Activated T-cell treated with anti-CD3 and anti-CD28 coated beads, Interleukin-2, amount 50 U/mL, for 4 hours (primary cell): ENCODE data around the gene SCMH1. TPM values are rescaled to one million over a fixed set of nuclear protein-coding genes. Genes with fewer than 3 reads are reported as not detected.

Source experiments
- ATAC-seq, 2 donors: fragments of 200-7000 bp; cut with Tn5 transposase; one replicate each; pipeline ENCODE4 v1.10.0; 2021
- DNase-seq: peaks from one replicate; pipeline ENCODE4 v3.0.0-alpha.2; 2020
- H3K27me3 Mint-ChIP-seq: one replicate; pipeline ENCODE4 v1.8.0; 2021; ENCODE audit warnings: low read depth, mixed read lengths
- H3K36me3 Mint-ChIP-seq: one replicate; pipeline ENCODE4 v1.8.0; 2022; ENCODE audit warnings: mixed read lengths; ENCODE audit not compliant: insufficient read depth
- H3K4me1 Mint-ChIP-seq: one replicate; pipeline ENCODE4 v1.8.0; 2021; ENCODE audit warnings: low read depth, mixed read lengths
- H3K4me3 Mint-ChIP-seq: one replicate; pipeline ENCODE4 v1.8.0; 2021; ENCODE audit warnings: mild to moderate bottlenecking, moderate library complexity, mixed read lengths
- H3K9me3 Mint-ChIP-seq: one replicate; pipeline ENCODE4 v1.8.0; 2021; ENCODE audit warnings: mixed read lengths
- total RNA-seq, 3 donors: library from RNA; stranded (reverse); gene quantifications; one replicate each; pipeline ENCODE4 v1.2.1, GENCODE V29; 2021

SCMH1 gene
- total RNA-seq, 3 donors from 2014 or later: 17.1 to 19.8 (median 17.9) TPM

DNA sequence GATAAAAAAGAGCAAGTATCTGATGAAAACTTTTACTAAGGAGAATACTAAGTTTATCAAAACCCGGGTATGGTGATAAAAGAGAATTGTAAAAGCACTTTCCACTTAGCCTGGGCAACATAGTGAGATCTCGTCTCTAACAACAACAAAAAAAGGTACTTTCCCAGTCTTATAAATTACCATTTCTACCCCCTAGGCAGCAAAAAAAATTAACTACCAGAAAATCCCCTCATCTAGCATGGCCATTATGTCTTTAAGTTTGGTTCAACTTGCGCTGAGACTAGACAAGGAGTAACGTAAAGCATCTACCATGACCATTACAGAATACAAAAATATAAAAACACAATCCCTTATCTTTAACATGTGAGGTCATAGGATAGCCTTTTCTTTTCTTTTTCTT, 141.9 kb downstream of the SCMH1 start:
- H3K27me3 Mint-ChIP-seq: no peaks in the 10 kb centered on the region
- no peaks in the 10 kb centered on the region for H3K9me3 Mint-ChIP-seq
- peaks cover 2% of the 10 kb centered on the region for H3K36me3 Mint-ChIP-seq
- H3K4me3 Mint-ChIP-seq: no peak overlapping the region
- H3K4me1 Mint-ChIP-seq: no peaks in the 10 kb centered on the region
- no peak for ATAC-seq
- DNase-seq: no peak

GRCh38 chr1:41098730-41099460, 143.2 kb downstream of the SCMH1 start:
- Mint-ChIP-seq H3K9me3 (no peaks in the 10 kb centered on the region), H3K36me3 (peaks cover 2% of the 10 kb centered on the region)

DNA sequence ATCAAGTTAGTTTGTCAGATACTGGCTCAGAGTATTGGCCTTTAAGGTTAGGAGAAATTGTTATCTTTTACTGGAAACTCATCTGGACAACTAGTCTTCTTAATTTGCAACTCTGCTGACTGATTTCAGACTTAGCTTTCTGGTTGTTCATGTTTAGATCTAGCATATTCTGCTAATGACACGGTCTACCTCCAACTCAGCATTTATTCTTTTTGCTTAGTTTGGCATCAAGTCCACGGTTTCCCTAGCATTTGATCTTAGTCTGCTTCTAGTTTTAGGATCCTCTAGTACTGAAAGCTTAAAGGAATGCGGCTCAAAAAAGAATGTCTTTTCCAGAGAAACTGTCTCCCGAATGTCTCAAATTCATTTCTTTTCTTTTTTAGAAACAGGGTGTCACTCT, 145.0 kb downstream of the SCMH1 start:
- H3K27me3 Mint-ChIP-seq: no peaks in the 10 kb centered on the region
- H3K9me3 Mint-ChIP-seq: no peaks in the 10 kb centered on the region
- no peak overlapping the region for H3K4me3 Mint-ChIP-seq
- H3K36me3 Mint-ChIP-seq: peaks cover 4% of the 10 kb centered on the region
- H3K4me1 Mint-ChIP-seq: no peaks in the 10 kb centered on the region
- DNase-seq: no peak
- ATAC-seq: no peak

More at GRCh38 chr1:41098730-41099460, 143.2 kb downstream of the SCMH1 start:
- no peak overlapping the region for H3K4me3 Mint-ChIP-seq
- no peak for DNase-seq
- H3K27me3 Mint-ChIP-seq: no peaks in the 10 kb centered on the region
- no peaks in the 10 kb centered on the region for H3K4me1 Mint-ChIP-seq
- no peak for ATAC-seq

DNA sequence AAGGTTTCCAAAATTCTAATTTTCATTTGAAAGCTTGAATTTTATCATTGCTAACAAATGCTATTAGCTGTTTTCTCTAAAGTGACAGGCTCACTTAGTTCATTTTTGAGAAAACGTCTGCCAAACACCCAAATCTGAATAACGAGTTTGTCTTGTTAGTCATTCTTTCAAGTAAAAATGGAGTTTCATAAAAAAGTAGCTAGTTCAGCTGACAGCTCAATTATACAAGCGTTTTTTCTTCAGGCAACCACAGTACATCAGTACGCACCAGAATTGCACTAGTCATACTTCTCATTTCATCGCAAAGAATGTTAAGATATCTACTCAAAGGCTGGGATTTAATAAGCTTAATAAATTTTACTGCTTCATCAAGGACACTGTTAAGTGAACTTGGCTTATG, 148.3 kb downstream of the SCMH1 start:
- no peak for DNase-seq
- no peaks in the 10 kb centered on the region for H3K9me3 Mint-ChIP-seq

GRCh38 chr1:41086921-41087320, 155.2 kb downstream of the SCMH1 start:
- Mint-ChIP-seq H3K4me1 (no peaks in the 10 kb centered on the region), H3K9me3 (no peaks in the 10 kb centered on the region), H3K27me3 (no peaks in the 10 kb centered on the region), H3K4me3 (no peak overlapping the region), H3K36me3 (peaks cover 7% of the 10 kb centered on the region)
- DNase-seq (no peak), ATAC-seq (no peak)

More for the DNA sequence above, 148.3 kb downstream of the SCMH1 start:
- Mint-ChIP-seq H3K4me3 (no peak overlapping the region), H3K27me3 (no peaks in the 10 kb centered on the region), H3K4me1 (no peaks in the 10 kb centered on the region), H3K36me3 (peaks cover 8% of the 10 kb centered on the region)
- ATAC-seq: no peak

DNA sequence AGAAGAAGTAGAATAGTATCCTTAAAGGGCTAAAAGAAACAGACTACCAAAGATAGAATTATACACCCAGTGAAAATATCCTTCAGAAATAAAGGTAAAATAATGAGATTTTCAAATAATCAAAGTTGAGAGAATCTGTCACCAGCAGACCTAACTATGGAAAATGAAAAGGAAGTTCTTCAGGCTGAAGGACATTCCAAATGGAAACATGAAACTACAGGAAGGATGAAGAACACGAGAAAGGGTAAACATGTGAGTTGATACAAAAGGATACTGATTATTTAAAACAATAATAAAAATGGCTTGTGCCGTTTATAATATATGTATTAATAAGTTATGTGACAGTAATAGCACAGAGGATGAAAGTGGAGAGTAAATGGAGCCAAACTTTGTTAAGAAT, 163.5 kb downstream of the SCMH1 start:
- Mint-ChIP-seq H3K27me3 (no peaks in the 10 kb centered on the region), H3K4me3 (no peak overlapping the region), H3K36me3 (peaks cover 7% of the 10 kb centered on the region), H3K4me1 (no peaks in the 10 kb centered on the region), H3K9me3 (peaks cover 3% of the 10 kb centered on the region)
- no peak for DNase-seq
- no peak for ATAC-seq

DNA sequence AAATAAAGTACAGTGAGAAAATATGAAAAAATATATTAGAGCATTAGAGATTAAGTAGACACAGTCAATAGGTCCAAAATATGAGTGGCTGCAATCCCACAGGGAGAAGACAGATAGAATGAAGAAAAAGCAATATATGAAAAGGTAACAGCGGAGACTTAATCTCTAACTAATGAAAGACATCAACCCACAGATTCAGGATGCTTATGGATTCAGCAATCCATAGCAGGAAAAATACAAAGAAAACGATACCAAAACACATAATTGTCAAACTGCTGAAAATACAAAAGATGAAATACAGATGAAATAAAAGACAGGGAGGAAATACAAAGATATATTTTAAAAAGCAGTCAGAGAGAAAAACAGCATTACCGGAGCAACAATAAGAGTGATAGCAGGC, 163.9 kb downstream of the SCMH1 start:
- Mint-ChIP-seq H3K4me1 (no peaks in the 10 kb centered on the region), H3K4me3 (no peak overlapping the region), H3K27me3 (no peaks in the 10 kb centered on the region), H3K36me3 (peaks cover 11% of the 10 kb centered on the region), H3K9me3 (peaks cover 3% of the 10 kb centered on the region)
- ATAC-seq (no peak), DNase-seq (no peak)

DNA sequence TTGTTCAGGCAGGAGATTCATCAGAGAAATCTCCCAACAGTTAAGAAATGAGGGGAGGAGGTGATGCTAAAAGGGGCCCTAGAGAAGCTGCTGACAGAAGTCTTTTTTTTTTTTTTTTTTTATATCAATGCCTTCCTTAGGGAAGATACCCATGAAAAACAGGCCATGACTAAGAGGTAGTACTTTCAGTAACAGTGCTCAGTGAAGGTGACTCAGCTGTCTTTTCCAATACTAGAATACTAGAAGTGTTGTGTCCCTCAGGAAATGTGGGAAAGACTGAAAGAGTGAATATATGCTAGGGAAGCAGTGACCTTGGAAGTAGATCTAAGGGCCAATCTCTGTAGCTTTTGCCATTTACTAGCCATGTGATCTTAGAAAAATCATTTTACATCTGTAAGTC, 168.1 kb downstream of the SCMH1 start:
- DNase-seq: no peak
- peaks cover 18% of the 10 kb centered on the region for H3K36me3 Mint-ChIP-seq
- peaks cover 3% of the 10 kb centered on the region for H3K9me3 Mint-ChIP-seq
- no peak overlapping the region for H3K4me3 Mint-ChIP-seq
- no peaks in the 10 kb centered on the region for H3K4me1 Mint-ChIP-seq
- H3K27me3 Mint-ChIP-seq: no peaks in the 10 kb centered on the region
- no peak for ATAC-seq

DNA sequence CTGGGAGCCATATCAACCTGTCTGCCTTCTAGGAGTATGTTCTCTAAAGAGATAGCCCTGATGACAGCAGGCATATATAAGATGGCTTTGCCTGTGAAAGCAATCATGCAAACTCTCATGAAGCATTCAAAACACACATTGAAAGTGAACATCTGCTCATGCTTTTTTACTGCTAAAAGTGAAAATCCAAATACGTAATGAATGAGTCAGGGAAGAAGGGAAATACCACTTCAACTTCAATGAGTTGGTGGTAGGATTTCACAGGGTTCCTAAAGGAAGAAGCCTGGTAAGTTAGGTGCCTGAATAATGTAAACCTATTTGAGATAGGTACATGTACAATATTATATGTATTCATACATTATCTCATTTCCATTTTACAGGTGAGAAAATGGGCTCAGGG, 170.1 kb downstream of the SCMH1 start:
- DNase-seq (no peak), ATAC-seq (no peak)
- Mint-ChIP-seq H3K4me1 (no peaks in the 10 kb centered on the region), H3K9me3 (no peaks in the 10 kb centered on the region), H3K36me3 (peaks cover 19% of the 10 kb centered on the region), H3K27me3 (no peaks in the 10 kb centered on the region), H3K4me3 (no peak overlapping the region)

DNA sequence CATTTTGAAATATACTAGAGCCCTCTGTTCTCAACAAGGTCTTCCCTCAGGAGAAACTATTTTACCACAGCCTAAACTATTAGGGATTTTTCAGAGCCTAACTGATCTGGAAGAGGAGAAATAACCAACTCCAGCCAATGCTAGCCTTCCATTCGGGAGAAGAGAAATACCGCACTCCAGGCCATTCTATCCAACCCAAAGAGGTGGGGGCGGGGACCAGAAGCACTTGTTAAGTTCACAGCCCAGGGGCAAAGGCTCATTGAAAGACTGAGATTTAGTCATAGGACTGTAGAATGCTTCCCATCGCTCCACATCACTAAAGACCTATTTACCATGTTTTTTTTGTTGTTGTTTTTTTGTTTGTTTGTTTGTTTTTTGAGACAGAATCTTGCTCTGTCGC, 185.2 kb downstream of the SCMH1 start:
- no peaks in the 10 kb centered on the region for H3K9me3 Mint-ChIP-seq
- H3K36me3 Mint-ChIP-seq: peaks cover 50% of the 10 kb centered on the region
- no peaks in the 10 kb centered on the region for H3K27me3 Mint-ChIP-seq
- no peaks in the 10 kb centered on the region for H3K4me1 Mint-ChIP-seq
- no peak for ATAC-seq
- H3K4me3 Mint-ChIP-seq: no peak overlapping the region
- no peak for DNase-seq

DNA sequence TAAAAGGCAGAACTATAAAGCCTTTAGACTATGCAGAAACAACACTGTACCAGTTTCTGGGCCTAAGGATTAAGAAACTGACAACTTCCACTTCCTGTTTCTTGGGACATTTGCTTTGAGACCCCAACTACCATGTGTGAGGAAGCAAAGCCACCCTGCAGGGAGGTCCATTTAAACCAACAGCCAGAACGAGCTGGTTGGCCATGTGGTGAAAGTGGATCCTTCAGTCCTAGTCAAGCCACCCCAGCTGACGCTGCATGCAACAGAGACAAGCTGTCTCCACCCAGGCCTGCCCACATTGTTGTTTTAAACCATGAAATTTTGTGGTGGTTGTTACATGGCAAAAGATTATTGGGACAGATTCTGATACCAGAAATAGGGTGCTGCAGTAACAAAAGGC, 188.8 kb downstream of the SCMH1 start:
- Mint-ChIP-seq H3K4me1 (no peaks in the 10 kb centered on the region), H3K36me3 (peaks cover 39% of the 10 kb centered on the region), H3K27me3 (no peaks in the 10 kb centered on the region), H3K4me3 (no peak overlapping the region), H3K9me3 (no peaks in the 10 kb centered on the region)
- no peak for DNase-seq
- no peak for ATAC-seq

GRCh38 chr1:41051022-41051421, 191.1 kb downstream of the SCMH1 start:
- Mint-ChIP-seq H3K4me1 (no peaks in the 10 kb centered on the region), H3K27me3 (no peaks in the 10 kb centered on the region), H3K4me3 (no peak overlapping the region), H3K36me3 (peaks cover 48% of the 10 kb centered on the region), H3K9me3 (no peaks in the 10 kb centered on the region)
- DNase-seq: no peak
- no peak for ATAC-seq

DNA sequence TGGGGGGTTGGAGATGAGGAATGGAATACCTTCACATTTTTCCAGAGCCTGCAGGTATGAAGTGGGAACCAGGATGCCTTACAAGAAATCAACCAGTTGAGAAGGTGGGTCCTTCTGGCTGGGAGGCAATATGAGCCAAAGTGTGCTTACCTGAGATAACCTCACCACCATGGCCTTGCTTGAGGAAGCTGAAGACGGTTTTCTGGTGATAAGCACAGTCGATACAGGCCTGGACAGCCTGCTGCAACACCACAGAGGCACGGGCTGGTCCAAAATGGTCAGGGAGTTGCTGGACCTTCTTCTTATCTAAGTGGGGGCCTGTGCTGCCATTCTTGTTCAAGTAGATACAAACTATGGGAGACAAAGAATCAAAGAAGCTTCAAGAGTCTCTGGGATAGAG, 193.6 kb downstream of the SCMH1 start:
- Mint-ChIP-seq H3K27me3 (no peaks in the 10 kb centered on the region), H3K9me3 (no peaks in the 10 kb centered on the region), H3K36me3 (peaks cover 48% of the 10 kb centered on the region), H3K4me3 (no peak overlapping the region), H3K4me1 (peaks cover 6% of the 10 kb centered on the region)
- ATAC-seq (no peak), DNase-seq (no peak)

DNA sequence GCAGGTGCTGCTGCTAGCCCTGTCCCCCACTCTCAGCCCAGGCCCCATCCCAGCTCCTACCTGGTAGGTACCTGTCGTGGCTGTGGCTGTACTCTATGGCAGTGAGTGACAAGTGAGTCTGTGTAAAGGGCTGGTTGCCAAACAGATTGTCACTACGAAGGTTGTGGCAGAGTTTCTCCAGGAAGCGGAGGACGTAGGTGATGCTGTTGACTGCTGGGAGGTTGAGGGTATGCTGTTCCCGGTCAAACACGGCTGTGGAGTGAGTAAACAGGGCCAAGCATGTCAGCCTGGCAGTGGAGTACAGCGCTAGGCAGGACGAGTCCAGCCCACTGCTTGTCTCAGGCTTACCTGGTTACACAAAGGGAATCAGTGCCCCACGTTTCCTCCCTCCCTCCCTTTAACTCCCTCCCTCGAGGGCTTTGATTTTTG, 195.7 kb downstream of the SCMH1 start:
- Mint-ChIP-seq H3K36me3 (peaks cover 40% of the 10 kb centered on the region), H3K27me3 (no peaks in the 10 kb centered on the region), H3K9me3 (no peaks in the 10 kb centered on the region), H3K4me3 (no peak overlapping the region), H3K4me1 (peaks cover 6% of the 10 kb centered on the region)
- ATAC-seq (no peak), DNase-seq (no peak)

DNA sequence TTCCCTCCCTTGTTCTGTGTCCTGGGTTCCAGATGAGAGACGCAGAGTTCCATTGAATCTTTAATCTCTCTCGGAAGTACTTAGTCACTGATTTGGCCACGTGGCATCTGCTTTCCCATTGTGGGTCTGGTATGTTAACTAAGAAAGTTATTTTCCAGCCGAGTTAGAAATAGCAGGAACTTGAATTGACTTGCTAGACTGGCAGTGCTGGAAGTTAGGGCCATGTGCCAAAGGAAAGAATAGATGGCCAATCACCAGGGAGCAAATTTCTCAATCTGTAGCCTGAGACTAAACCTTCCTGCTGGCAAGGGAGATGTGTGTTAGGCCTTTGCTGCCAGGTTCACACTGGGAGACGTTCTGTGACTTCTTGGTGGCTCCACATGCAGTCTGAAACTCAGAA, 196.4 kb downstream of the SCMH1 start:
- ATAC-seq (no peak), DNase-seq (no peak)
- Mint-ChIP-seq H3K27me3 (no peaks in the 10 kb centered on the region), H3K9me3 (no peaks in the 10 kb centered on the region), H3K4me3 (no peak overlapping the region), H3K4me1 (peaks cover 6% of the 10 kb centered on the region), H3K36me3 (peaks cover 42% of the 10 kb centered on the region)
